Measurements from ENCODE around the gene CHCHD4. TPM values are rescaled to one million over a fixed set of nuclear protein-coding genes. Genes with fewer than 3 reads are reported as not detected.
A peak's percentile ranks its signal among the peaks of the same experiment; 100 is the strongest.

CHCHD4 gene
- total RNA-seq, 1 donor: 6.7 TPM

DNA sequence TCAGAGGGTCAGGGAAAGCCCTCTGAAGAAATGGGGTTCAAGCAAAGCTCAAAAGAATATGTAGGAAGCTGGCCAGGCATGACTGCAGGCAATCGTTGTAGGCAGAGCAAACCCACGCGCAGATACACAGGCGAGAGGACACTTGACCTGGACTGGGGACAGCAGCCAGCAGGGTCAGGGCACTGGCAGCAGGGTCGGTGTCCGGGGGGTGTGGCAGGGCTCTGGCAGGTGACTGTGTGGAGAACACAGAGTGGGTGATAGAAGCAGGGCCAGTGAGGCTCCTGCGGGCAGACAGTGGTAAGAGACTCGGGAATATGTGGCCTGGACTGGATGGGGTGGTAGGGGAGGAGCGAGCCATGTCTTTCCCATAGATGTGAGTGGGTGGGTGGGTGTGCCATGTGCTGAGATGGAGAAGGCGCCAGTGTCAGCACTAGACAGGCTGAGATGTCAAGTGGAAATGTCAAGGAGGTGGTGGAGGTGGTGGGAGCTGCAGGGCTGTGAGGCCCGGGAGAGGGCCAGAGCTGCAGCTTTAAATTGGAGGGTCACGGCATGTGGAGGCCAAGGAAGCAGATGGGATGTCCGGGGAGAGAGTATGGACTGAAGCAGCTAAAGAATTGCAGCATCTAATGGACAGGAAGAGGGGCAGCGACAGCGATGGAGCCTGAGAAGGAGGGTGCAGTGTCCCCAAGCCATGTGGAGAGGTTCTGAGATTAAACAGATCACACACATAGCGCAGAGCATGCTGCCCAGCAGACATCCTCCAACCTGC, 13.6 kb upstream of the CHCHD4 start:
- no peak for DNase-seq (ENCODE audit: low read depth in 2 of 3, low spot score in 2 of 3)

DNA sequence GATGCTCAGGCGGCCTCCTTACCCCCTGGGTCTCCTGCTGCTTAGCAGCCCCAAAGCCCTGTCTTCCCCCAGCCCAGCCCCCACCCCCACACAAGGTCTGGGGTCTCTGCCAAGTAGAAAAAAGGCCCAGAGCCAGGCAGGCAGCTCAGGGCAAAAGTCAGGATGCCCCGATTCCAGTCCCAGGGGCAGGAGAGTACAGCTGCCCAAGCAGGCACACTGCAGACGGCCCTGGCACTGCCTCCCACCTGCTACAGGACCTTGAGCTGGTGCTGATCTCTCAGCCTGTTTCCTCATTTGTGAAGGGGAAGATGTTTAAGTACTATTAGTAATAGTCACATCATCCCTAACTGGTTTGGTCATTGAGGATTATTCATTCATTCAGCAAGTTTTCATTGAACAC, 12.8 kb upstream of the CHCHD4 start:
- DNase-seq (ENCODE audit: low read depth in 2 of 3, low spot score in 2 of 3): no peak

DNA sequence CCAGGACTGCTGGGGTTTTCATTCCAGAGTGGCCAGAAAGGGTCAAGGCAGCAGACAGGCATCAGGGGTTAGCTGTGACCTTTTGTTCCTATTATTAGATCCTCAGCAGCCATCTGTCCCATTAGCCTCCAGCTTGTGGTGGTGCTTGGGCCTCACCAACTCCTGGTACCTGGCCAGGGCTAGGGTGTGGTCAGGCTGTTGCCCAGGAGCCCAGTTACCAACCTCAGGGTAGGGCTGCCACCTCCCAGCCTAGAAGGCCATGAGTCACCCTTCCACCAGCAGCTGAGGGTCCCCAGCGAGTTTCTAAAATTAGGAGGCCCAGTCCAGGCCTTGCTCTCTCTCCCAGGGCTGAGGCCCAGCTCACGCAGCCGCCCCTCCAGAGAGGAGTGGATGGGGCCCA, 12.3 kb upstream of the CHCHD4 start:
- DNase-seq (ENCODE audit: low read depth in 2 of 3, low spot score in 2 of 3): no peak

DNA sequence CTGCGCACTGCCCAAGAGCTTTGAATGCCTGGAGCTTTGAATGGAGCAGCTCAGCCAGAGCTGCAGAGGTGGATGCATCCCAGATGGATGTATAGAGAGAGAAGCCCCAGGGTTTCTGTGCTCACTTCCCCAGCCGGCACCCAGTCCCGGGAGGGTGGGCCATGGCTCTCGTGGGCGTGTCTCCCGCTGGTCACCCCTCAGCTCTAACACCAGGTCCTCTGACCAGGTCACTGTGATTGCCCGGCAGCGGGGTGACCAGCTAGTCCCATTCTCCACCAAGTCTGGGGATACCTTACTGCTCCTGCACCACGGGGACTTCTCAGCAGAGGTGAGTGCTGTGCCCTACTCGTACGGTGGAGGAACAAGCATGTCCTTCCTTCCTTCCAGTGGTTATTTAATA, 10.9 kb upstream of the CHCHD4 start:
- no peak for DNase-seq (ENCODE audit: low read depth in 2 of 3, low spot score in 2 of 3)

DNA sequence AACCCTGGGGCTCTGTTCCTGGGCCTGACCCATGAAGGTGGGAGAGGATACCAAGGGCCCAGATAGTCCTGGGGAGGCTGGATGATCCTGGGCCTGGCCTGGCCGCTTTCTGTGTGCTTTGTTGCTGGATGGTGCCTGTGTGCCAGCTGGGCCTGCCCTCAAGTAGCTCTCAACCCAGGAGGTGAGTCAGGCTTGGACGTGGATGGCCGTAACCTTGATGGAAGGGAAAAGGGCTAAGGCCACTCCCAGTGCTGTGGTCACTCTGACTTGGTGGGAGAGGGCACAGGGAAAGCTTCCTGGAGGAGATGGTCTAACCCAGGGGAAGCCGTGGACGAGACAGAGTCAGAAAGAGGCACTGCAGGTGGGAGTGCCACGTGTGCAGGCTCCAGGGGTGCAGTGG, 9.6 kb upstream of the CHCHD4 start:
- no peak for DNase-seq (ENCODE audit: low read depth in 2 of 3, low spot score in 2 of 3)

DNA sequence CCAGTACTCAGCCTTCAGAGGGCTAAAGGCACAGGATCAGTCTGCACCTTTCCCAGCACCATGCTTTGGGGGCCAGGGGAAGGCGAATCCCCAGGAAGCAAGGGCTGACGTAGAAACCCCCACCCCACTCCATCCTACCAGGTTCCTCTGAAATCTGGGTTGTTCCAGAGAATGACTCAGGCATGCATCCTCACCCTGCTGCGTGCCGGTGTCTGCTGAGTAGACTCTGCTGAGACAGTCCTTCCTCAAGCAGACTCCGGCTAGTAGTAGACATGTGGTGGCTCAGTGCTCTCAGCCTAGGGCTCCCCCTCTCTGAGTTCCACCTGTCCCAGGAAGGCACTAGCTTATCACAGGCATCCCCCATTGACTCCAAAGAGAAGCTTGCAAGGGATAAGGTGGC, 9.2 kb upstream of the CHCHD4 start:
- DNase-seq (ENCODE audit: low read depth in 2 of 3, low spot score in 2 of 3): no peak

DNA sequence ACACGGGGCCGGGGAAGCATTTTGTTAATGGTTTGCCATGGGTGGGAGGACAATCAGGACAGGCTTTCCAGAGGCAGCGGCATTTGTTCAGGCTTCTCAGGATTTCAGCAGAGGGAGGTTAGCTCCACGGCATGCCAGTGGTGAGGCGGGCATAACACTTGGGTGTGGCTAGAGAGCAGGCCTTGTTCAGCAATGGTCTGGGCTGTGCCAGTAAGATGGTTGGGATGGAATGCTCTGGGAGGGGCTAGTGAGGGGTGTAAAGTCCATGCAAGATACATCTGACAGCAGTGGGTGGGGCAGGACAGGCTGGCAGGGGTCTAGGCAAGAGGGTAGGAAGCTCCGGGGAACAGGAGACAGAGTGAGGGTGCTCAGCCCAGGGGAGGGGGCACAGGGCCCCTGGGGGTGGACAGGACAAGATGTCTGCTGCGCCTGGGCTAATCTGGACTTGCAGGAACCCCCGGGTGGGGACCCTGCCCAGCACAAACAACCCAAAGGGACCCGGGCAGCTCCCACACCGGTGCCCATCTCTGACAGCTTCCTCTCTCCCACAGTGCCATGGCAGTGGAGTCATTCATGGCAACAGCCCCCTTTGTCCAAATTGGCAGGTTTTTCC, 8.6 kb upstream of the CHCHD4 start:
- DNase-seq (ENCODE audit: low read depth in 2 of 3, low spot score in 2 of 3): no peak

DNA sequence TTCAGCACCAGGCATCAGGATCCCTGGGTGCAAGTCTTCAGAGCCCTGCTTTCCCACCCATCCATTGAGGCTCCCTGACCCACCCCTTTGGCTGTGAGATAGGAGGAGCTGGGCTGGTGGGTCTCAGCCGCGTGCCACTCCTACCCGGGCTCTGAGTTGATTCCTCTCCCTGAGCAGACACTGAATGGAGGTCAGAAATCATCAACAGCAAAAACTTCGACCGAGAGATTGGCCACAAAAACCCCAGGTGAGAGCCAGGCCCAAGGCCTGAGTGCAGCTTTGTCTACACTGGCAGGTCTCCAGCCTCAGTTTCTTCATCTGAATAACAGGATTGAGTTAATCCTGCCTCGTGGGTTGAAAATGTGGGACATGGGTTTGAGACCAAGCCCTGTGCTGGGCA, 8.0 kb upstream of the CHCHD4 start:
- DNase-seq (ENCODE audit: low read depth in 2 of 3, low spot score in 2 of 3): no peak

DNA sequence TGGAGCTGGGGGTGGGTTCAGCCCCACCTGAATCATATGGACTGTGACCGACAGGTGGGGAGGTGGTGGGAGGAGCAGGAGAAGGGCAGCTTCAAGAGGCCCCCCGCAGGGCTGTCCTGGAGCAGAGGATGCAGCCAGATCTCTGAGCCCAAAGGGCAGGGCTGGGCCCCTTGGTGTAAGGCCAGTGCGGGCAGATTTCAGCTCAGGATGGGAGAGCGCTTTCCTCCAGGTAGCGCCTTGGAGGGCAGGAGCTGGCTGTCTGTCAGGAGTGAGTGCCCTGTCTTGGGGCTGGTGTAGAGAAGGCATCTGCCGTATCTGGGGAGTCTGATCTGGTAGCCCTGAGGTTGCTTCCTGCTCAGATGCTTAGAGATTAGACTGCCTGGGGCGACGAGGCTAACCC, 7.5 kb upstream of the CHCHD4 start:
- no peak for DNase-seq (ENCODE audit: low read depth in 2 of 3, low spot score in 2 of 3)

DNA sequence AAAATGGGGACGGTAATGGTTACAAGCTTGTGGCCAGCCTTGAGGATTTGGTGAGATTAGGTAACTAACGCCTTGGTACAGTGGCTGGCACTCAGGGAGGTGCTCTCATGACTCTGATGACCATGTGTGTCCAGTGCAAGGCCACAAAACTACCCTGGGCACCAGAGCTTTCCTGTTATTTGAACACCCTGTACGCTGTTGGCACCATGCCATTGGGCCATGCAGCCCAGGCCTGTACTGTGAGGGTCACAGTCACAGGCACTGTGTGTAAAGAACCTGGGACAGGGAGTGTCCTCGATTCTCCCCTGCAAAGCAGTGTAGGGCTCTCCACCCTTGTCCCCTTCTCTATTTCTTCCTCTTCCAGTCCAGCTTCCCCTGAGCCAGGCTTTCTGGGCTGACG, 6.5 kb upstream of the CHCHD4 start:
- no peak for DNase-seq (ENCODE audit: low read depth in 2 of 3, low spot score in 2 of 3)

DNA sequence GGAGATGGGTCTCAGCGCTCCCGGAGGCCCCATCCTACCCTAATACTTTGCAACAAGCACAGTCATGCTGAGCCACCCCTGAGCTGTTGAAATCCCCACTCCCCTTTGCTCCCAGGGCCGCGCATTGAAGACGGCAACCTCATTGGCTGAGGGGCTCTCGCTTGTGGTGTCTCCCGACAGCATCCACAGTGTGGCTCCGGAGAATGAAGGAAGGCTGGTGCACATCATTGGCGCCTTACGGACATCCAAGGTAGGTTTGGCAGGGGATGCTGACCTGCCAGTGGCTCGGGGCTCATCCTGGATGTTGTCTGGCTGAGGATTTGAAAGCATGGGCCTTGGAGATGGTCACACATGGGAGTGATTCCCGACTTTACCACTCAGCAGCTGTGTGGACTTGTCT, 6.0 kb upstream of the CHCHD4 start:
- no peak for DNase-seq (ENCODE audit: low read depth in 2 of 3, low spot score in 2 of 3)

DNA sequence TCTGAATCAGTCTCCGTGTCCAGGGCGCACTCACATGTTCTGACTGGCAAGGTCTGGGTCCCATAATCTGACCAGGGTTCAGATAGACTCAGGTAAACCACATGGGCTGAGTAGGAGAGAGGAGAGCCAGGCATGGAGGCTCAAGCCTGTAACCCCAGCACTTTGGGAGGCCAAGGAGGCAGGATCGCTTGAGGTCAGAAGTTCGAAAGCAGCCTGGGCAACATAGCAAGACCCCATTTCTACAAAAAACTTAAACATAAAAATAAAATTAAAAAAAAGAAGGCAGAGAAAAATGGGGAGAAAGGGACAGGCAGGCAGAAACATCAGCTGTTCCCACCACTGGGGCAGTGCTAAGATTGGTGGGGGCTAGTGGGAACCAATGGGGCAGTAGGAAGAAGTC, 5.6 kb upstream of the CHCHD4 start:
- DNase-seq (ENCODE audit: low read depth in 2 of 3, low spot score in 2 of 3): no peak

DNA sequence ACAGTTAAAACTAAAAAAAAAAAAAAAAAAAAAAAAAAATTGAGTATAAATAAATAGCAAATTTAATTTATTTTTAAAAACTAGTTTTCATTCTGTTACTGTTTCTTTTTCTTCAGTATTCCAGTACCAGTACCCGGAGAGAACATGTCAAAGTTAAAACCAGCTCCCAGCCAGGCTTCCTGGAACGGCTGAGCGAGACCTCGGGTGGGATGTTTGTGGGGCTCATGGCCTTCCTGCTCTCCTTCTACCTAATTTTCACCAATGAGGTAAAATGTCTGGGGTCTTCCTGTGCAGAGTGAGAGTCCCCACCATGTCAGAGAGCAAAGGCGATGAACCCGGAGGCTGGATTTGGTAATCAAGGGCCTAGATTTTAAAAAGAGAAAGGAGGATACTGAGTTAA, 4.6 kb upstream of the CHCHD4 start:
- no peak for DNase-seq (ENCODE audit: low read depth in 2 of 3, low spot score in 2 of 3)

DNA sequence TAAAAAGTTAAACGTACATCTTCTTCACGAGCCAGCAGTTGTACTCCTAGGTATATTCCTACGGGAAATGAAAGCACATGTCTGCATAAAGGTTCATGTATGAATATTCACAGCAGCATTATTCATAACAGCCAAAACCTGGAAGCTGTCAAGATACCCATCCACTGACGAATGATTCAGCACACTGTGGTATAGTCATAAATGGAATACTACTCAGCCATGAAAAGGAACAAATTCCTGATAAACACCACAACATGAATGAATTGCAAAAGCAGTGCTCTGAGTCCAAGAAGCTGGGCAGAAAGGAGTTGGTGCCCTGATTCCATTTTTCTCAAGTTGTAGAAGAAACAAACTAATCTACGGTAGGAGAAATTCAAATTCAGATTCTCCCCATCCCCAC, 4.1 kb upstream of the CHCHD4 start:
- no peak for DNase-seq (ENCODE audit: low read depth in 2 of 3, low spot score in 2 of 3)

DNA sequence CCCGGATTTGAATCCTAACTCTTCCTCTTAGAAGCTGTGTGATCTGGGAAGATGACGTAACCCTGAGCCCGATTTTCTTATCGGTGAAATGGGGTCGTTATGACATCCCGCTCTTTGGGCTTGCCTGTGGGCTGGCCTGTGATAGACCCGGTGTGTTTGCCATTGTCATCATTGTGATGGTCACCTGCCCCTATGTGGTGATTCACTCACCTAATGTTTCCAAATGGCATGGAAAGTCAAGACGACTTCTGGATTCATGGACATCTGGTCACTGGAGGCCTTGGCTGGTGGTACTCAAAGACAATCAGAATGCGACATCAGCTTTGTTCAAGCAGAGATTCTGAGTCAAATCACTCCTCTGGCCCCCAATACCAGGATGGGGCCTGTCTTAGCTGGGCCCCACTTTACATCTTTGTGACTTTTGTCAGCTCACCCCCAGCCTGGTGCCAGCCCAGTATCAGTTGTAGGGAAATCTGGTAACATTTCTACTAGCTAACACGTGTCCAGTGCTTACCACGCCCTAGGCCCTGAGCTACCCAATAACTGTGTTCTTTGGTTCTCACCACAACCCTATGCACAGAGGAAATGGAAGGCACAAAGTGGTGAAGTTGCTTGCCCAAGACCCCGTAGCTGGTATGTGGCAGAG, 3.0 kb upstream of the CHCHD4 start:
- no peak for DNase-seq (ENCODE audit: low read depth in 2 of 3, low spot score in 2 of 3)

DNA sequence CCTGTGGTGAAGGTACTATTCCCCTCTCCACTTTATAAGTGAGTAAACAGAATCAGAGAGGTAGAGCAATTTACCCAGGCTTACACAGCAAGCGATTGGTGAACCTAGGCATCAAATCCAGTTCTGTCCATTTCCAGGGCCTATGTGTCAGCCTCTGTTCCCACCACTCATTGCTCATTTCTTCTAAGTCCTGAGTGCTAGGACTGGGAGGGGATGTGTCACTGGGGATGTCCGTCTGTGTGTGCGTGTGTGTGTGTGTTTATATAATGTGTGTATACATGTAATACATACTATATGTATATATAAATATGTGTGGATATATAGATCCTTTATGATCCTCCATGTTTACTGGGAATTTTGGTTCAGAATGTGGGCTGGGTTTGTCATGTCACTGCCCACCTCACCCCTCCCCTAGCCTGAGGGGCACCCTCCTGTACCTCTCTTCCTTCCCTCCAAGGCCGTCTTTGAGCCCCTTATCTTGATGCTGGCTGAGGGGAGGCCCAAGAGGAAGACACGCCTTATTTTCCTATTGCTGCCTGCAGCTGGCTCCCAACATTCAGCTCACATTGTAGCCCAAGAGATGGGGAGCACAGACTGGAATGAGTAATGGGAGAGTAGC, 2.3 kb upstream of the CHCHD4 start:
- no peak for DNase-seq (ENCODE audit: low read depth in 2 of 3, low spot score in 2 of 3)

DNA sequence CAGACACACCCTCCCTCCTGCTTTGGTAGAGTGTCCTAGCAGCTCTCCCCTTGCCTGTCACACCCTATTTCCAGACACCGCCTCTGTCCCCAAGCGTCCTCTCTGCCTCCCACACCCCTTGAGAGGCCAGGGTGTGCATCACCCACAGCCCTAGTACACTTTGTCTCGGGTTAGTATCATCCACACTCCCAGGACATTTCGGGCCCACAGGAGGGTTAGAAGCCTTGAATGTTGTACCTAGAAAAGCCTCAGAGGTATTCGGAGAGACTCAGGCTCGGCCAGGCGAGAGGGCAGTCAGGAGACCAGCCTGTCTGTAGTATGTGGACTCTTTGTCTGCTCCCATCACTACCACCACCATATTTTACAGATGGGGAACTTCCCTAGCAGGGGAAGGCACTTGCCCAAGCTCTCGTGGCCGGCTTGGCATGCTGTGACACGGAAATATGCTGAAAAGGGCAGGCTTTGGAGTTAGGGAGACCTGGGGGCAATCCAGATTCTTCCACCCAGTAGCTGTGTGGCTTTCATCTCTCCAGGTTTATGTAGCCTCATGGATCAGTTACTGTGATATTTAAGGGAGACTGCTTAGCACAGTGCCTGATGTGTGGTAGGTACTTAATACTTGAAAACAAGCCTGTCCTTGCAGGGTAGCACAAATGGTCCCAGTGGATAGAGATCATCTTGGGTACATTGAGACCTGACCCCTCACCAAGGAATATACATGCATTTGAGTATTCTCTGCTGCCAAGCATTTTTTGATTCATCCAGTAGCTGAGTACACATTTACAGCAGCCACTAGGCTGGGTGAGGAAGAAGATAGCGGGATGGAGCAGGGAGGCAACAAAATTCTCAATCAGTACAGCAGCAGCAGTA, 1.6 kb upstream of the CHCHD4 start:
- no peak for DNase-seq (ENCODE audit: low read depth in 2 of 3, low spot score in 2 of 3)

DNA sequence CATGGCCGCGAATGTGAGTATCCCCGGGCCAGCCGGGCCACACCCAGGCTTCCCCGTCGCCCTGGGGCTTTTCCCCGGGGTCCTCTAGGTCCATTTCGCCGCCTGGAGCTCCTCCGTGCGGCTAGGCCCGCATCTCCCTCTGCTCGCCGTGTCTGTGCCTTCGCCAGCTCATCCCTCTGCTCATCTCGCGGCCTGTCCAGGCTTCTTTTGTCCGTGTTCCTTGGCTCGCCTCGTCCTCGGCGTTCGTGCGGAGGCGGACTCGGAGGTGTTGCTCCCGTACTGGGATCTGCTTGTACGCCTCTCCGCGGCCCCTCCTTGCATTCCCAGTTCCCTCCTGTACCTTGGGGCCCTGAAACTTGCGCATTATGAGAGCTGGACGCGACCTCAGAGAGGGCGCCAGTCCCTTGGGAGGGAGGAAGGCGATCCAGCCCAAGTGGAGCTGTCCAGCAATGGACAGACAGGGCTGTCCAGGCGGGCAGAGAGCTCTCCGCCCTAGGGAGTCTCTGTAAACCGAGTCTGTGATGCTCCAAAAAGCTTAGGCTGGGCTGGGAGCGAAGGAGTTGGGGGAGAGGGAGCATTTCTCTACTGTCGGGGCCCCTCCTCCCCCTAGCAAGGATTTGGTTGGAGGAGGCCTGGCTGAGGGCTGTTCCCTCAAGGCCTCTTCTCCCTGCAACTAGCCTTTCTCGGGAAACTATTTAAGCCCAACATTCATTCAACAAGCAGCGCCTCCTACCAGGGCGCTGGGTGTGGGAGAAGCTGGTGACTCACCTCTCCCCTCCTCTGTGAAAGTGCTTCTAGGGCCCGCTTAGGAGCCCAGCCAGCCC, 735 bp upstream of the CHCHD4 start:
- DNase-seq (ENCODE audit: low read depth in 2 of 3, low spot score in 2 of 3): peak in 2 of 3 donors; percentile 48 to 64

DNA sequence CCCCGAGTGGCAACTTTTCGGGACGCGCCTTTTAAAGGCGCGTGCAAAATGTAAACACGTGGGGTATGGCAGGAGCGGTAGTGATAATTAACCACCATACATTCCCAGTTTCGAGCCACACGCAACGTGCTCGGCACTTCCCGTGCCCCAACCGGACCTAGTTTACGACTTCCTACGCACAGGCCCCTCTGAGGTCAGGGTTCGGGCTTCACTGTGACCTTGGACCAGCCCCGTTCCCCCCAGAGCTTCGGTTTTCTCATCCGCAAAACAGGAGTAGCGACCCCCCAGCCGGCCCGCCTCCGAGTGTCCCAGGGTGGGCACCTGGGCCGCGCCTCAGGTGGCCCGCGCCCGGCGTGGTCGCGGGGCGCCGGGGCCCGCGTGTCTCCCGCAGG, 451 bp downstream of the CHCHD4 start:
- DNase-seq (ENCODE audit: low read depth in 2 of 3, low spot score in 2 of 3): peak in 2 of 3 donors; percentile 34 to 52
